GM19193 (cell line): ENCODE data around the gene CCDC34.

Experiments
- POLR2A ChIP-seq: IDR thresholded peaks from 4 replicates; pipeline ENCODE4 v1.6.1; 2011; ENCODE audit not compliant: insufficient read depth, insufficient read length; ENCODE audit errors: extremely low read depth

Gene CCDC34

DNA sequence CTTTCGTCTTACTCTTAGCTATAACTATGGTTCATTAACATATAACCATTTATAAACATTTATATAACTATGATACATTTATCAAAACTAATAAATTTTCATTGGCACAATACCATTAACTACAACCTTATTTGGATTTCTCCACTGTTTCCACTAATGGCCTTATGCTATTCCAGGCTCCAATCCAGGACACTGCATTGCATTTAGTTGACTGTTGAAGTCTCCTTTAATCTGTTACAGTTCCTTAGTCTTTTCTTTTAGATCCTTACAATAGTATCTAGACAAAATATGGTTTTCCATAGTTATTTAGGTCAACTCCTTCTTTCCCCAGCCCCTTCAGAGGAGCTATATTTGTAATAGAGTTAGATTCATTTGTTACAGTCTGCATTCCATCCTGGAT lies 47.2 kb downstream of the CCDC34 start:
- no peak for TF ChIP-seq POLR2A

DNA sequence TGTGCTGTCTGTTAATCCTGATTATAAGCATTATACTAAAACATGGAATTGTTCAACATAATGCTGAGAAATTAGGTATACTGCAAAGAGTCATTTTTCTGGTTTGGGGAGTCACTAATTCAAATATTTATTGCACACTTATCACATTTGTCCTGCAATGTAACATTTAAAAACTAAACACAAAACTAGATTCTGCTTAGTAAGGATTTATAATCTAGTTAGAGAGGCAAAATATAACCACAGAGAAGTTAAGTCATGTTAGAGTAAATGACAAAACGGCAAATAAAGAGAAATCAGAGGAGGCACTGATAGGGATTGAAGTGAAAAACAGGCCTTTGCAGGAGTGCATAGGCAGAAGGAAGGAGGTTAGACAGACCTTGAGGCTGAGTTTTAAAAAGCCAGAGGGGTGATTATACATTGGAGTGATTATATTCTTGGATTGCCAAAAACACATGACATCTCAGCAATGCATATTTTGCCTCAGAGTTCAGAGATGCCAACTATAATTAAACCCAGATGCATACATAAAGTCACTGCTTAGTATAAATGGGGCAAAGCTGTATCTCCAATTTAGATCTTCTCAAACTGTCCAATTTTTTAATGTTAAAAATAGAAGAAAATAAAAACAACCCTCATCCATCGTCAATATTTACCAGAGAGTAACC lies 49.7 kb downstream of the CCDC34 start:
- no peak for TF ChIP-seq POLR2A

DNA sequence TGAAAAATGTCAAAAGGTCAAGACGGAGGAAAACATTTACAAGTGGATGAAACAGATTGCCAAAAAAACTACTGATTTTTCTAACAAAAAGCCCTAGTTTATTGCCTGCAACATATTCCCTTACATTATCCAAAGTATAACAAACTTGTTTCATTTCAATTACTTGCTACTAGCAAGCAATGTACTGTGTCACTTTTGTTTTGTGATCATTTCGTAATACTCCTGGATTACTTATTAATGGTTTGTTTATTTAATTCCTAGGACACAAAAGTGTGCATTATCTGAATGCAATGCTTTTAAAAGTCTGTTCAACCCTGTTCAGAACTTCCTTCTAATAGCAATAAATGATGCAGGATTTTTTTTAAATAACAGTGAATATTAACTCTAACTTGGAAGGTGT lies 50.9 kb downstream of the CCDC34 start:
- no peak for TF ChIP-seq POLR2A

DNA sequence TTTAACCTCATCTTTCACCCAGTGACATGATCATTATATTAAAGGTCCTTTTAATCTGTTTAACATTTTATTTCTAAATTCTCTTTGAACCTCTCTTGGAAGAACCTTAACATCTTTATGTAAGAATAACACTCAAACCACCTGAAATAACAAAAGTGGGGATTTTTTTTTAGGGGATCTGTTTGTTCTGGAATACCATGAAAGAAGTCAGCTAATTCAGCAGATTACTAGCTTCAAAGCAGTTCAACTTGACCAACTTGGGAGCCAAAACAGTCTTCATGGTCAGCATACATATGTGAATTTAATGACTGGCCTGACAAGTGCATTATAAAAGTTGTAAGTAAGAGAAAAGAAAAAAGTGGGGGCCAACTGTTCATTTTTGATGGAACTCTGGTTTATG lies 52.3 kb downstream of the CCDC34 start:
- TF ChIP-seq POLR2A, result no peak

GRCh38 chr11:27310182-27310581 lies 52.8 kb downstream of the CCDC34 start:
- no peak for TF ChIP-seq POLR2A

DNA sequence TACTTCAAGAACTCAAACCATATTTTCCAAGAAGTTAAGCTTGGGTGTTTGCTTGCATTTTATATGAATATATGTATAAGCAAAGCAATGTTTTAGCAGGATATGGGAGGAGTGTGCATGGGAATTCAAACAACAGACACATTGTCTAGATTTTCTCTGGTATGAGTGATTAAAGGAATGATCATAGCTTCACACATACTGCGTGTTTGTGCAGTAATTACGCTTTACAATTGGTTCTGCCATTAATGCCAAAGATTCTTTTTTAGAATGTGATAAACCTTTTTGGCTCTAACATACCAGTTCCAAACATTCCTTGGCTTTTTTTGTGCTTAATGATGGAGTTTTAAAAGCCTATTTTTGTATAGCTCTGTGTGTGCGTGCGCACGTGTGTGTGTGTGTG lies 54.0 kb downstream of the CCDC34 start:
- TF ChIP-seq POLR2A, result no peak

GRCh38 chr11:27307232-27307631 lies 55.8 kb downstream of the CCDC34 start:
- TF ChIP-seq POLR2A, result no peak

GRCh38 chr11:27305751-27306150 lies 57.3 kb downstream of the CCDC34 start:
- TF ChIP-seq POLR2A, result no peak

GRCh38 chr11:27304514-27304913 lies 58.5 kb downstream of the CCDC34 start:
- no peak for TF ChIP-seq POLR2A

DNA sequence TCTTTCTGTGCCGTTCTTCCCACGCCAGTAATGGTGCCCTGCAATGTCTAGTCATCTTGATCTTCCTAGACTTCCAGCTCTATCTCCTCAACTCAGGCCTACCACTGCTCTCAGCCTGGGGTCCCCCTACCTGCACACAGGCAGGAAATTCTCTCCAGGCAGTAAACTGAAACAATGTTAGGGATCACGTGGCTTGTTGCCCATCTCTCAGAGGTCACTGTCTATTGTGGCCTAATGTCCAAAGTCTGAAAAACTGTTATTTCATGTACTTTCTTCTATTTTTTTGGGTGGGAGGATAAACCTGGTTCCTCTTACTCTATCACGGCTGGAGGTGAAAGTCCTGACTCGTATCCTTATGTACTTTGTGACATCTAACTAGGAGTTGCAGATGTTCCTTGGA lies 59.1 kb downstream of the CCDC34 start:
- TF ChIP-seq POLR2A, result no peak

GRCh38 chr11:27300974-27301373 lies 62.0 kb downstream of the CCDC34 start:
- TF ChIP-seq POLR2A, result no peak

DNA sequence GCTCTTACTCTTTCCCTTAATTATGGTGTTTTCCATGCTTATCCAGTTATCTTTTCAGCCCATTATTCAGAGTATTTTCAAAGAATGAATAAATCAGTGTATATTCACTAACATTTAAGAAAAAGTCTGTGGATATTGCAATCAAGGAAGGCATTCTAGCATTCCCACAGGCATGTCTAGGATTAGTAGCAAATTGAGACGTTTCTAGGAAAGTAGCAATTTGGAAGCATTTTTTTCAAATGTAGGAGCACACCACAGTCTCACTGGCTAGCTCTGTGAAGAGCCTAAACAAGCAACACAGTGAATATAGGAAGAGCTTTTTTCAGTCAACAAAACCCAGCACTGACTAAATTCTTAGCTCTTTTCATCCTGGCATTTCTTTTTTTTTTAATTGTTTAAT lies 65.4 kb downstream of the CCDC34 start:
- TF ChIP-seq POLR2A, result no peak

GRCh38 chr11:27296497-27296896 lies 66.5 kb downstream of the CCDC34 start:
- no peak for TF ChIP-seq POLR2A

- no peak for TF ChIP-seq POLR2A
Observed at GRCh38 chr11:27295928-27296327, 67.1 kb downstream of the CCDC34 start.

GRCh38 chr11:27294654-27295053 lies 68.4 kb downstream of the CCDC34 start:
- no peak for TF ChIP-seq POLR2A

DNA sequence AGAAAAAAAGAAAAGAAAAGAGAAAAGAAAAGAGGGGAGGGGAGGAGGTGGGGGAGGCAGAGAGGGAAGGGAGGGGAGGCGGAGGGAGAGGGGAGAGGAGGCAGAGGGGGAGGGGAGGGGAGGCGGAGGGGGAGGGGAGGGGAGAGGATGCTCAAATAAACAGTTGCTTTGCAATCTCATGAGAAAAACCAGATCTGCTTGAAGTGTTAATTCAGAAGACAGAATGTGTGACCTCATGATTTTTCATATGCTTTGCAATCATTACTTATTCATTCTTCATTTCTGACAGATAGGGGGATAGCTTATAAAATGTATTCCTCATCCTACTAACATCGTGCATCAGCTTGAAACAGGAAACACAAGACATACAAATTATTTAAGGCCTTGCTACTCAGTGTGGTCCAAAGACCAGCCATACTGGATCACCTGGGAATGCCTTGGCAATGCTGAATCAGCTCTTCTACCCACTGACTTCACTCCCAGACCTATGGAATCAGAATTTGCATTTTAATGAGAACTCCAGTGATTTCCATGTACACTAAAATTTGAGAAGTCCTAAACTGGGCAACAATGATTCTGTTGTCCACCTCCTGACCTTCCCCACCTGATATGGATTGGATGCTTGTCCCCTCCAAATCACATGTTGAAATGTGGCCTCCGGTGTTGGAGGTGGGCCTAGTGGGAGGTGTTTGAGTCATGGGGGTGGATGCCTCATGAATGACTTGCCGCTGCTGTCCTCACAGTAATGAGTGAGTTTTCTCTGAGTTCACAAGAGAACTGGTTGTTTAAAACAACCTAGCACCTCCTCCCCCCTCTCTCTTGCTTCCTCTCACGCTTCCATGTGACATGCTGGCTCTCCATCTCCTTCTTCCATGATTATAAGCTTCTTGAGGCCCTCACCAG lies 69.2 kb downstream of the CCDC34 start:
- no peak for TF ChIP-seq POLR2A
